Fibroblast of lung (primary cell): ENCODE results near the gene SAFB2. TPM values are rescaled to one million over a fixed set of nuclear protein-coding genes. Genes with fewer than 3 reads are reported as not detected.

ENCODE experiments used
- DNase-seq, 2 donors: peaks; one replicate each; pipeline versions ENCODE4 v3.0.0 to v3.0.0-alpha.2; 2010; ENCODE audit warnings: low read depth in 2 of 2
- H2AFZ ChIP-seq: 2 replicates; pipeline ENCODE4 v1.5.1; 2012; ENCODE audit warnings: low read length, control low read depth, inconsistent platforms
- H3K27ac ChIP-seq: 2 replicates; pipeline ENCODE4 v1.5.1; 2011; ENCODE audit warnings: low read length, control low read depth; ENCODE audit not compliant: insufficient read depth
- H3K27me3 ChIP-seq: 2 replicates; pipeline ENCODE4 v1.5.1; 2011; ENCODE audit warnings: mild to moderate bottlenecking, low read length; ENCODE audit not compliant: control insufficient read depth, insufficient read depth
- H3K36me3 ChIP-seq: 2 replicates; pipeline ENCODE4 v1.5.1; 2011; ENCODE audit warnings: low read length; ENCODE audit not compliant: control insufficient read depth, insufficient read depth
- H3K4me1 ChIP-seq: 2 replicates; pipeline ENCODE4 v1.5.1; 2011; ENCODE audit warnings: low read length; ENCODE audit not compliant: control insufficient read depth, insufficient read depth; ENCODE audit errors: extremely low read depth
- H3K4me2 ChIP-seq: 2 replicates; pipeline ENCODE4 v1.5.1; 2011; ENCODE audit warnings: low read length, control low read depth; ENCODE audit not compliant: insufficient read depth; ENCODE audit errors: extremely low read depth
- H3K4me3 ChIP-seq, 4 experiments: fragments of 200-600 bp in 1 of 4; sonication (generic) in 1 of 4; replicated peaks in 1 of 4; 2 replicates each; pipeline ENCODE4 v1.5.1; 2011 to 2016; ENCODE audit warnings: low read length in 4 of 4, low read depth in 3 of 4, mild to moderate bottlenecking in 3 of 4, control low read depth in 2 of 4, inconsistent platforms in 1 of 4, mixed read lengths in 1 of 4; ENCODE audit not compliant: insufficient read depth in 1 of 4; ENCODE audit errors: control extremely low read depth in 1 of 4
- H3K79me2 ChIP-seq: 2 replicates; pipeline ENCODE4 v1.5.1; 2012; ENCODE audit warnings: mild to moderate bottlenecking, low read length, inconsistent platforms; ENCODE audit not compliant: control insufficient read depth, insufficient read depth
- H3K9ac ChIP-seq: 2 replicates; pipeline ENCODE4 v1.5.1; 2011; ENCODE audit warnings: mild to moderate bottlenecking, low read length, control low read depth; ENCODE audit not compliant: insufficient read depth
- H3K9me3 ChIP-seq: 2 replicates; pipeline ENCODE4 v1.5.1; 2012; ENCODE audit warnings: low read depth, low read length; ENCODE audit not compliant: control insufficient read depth, insufficient read depth
- H4K20me1 ChIP-seq: 2 replicates; pipeline ENCODE4 v1.5.1; 2011; ENCODE audit warnings: low read length; ENCODE audit not compliant: control insufficient read depth, insufficient read depth; ENCODE audit errors: extremely low read depth
- CTCF ChIP-seq, 2 donors: IDR thresholded peaks in 1 of 2; conservative IDR thresholded peaks in 1 of 2; 1 replicate in 1 of 2; 2 replicates in 1 of 2; pipeline ENCODE4 v1.5.1; 2011 to 2012; ENCODE audit warnings: low read length in 2 of 2, control low read depth in 1 of 2, inconsistent platforms in 1 of 2, low read depth in 1 of 2, mild to moderate bottlenecking in 1 of 2
- EZH2 ChIP-seq: IDR thresholded peaks from 2 replicates; pipeline ENCODE4 v1.5.1; 2012; ENCODE audit warnings: low read length, control low read depth, mild to moderate bottlenecking; ENCODE audit errors: missing control alignments
- polyA plus RNA-seq, 2 donors: library from polyadenylated mRNA; depleted of rRNA in 1 of 2; stranded (reverse) in 1 of 2; unstranded in 1 of 2; fragments of >200 nt; gene quantifications; 2 replicates each; pipeline ENCODE4 v1.2.1, GENCODE V29; 2011 to 2012; ENCODE audit warnings: missing spikeins in 1 of 2
- total RNA-seq: library from RNA; depleted of rRNA; stranded (reverse); fragments of >200 nt; gene quantifications from 2 replicates; pipeline ENCODE4 v1.2.1, GENCODE V29; 2014

The SAFB2 gene
- total and polyA plus RNA-seq, 2 donors (not counting 1 experiment from before 2014, with no cell fraction given), result 16.9 to 35.8 TPM

GRCh38 chr19:5655412-5655811 is 32.8 kb upstream of the SAFB2 start:
- no peaks in the 10 kb centered on the region for H3K9me3 ChIP-seq
- H3K4me3 ChIP-seq, result no peak overlapping the region
- no peak overlapping the region for H3K9ac ChIP-seq
- H2AFZ ChIP-seq, result no peak overlapping the region
- H3K36me3 ChIP-seq, result peaks cover 26% of the 10 kb centered on the region
- no peak overlapping the region for H3K27ac ChIP-seq
- no peaks in the 10 kb centered on the region for H3K4me1 ChIP-seq
- no peaks in the 10 kb centered on the region for H4K20me1 ChIP-seq
- no peak for DNase-seq
- TF ChIP-seq EZH2 (no peak), CTCF (conservative IDR thresholded peaks at IDR 0.05 in 1 of 2, IDR thresholded peaks at IDR 0.05 in 1 of 2; ENCODE audit: low read depth in 1 of 2, low read length in 2 of 2) (no peak)
- no peaks in the 10 kb centered on the region for H3K27me3 ChIP-seq
- no peak overlapping the region for H3K4me2 ChIP-seq
- no peaks in the 10 kb centered on the region for H3K79me2 ChIP-seq

- no peak overlapping the region for H3K4me3 ChIP-seq
- H3K4me2 ChIP-seq, result no peak overlapping the region
- H3K27me3 ChIP-seq, result no peaks in the 10 kb centered on the region
- no peak for TF ChIP-seq EZH2
- no peak for TF ChIP-seq CTCF (conservative IDR thresholded peaks at IDR 0.05 in 1 of 2, IDR thresholded peaks at IDR 0.05 in 1 of 2; ENCODE audit: low read depth in 1 of 2, low read length in 2 of 2)
- no peak for DNase-seq
- no peak overlapping the region for H3K9ac ChIP-seq
- H4K20me1 ChIP-seq, result no peaks in the 10 kb centered on the region
- no peaks in the 10 kb centered on the region for H3K9me3 ChIP-seq
- H3K36me3 ChIP-seq, result peaks cover 29% of the 10 kb centered on the region
- no peak overlapping the region for H3K27ac ChIP-seq
- no peak overlapping the region for H2AFZ ChIP-seq
- no peaks in the 10 kb centered on the region for H3K4me1 ChIP-seq
- H3K79me2 ChIP-seq, result no peaks in the 10 kb centered on the region
Observed at GRCh38 chr19:5654931-5655330, 32.4 kb upstream of the SAFB2 start.

- Histone ChIP-seq H3K79me2 (peaks cover 2% of the 10 kb centered on the region), H2AFZ (no peak overlapping the region), H3K9me3 (no peaks in the 10 kb centered on the region), H3K4me1 (no peaks in the 10 kb centered on the region), H3K4me2 (no peak overlapping the region), H4K20me1 (peaks cover 2% of the 10 kb centered on the region), H3K9ac (no peak overlapping the region), H3K27ac (no peak overlapping the region), H3K27me3 (no peaks in the 10 kb centered on the region), H3K4me3 (no peak overlapping the region), H3K36me3 (peaks cover 31% of the 10 kb centered on the region)
- no peak for DNase-seq
- no peak for TF ChIP-seq CTCF (conservative IDR thresholded peaks at IDR 0.05 in 1 of 2, IDR thresholded peaks at IDR 0.05 in 1 of 2; ENCODE audit: low read depth in 1 of 2, low read length in 2 of 2)
- TF ChIP-seq EZH2, result no peak
Observed at GRCh38 chr19:5652261-5652660, 29.7 kb upstream of the SAFB2 start.
